Measurements from ENCODE around the gene COG6.

COG6 gene

DNA sequence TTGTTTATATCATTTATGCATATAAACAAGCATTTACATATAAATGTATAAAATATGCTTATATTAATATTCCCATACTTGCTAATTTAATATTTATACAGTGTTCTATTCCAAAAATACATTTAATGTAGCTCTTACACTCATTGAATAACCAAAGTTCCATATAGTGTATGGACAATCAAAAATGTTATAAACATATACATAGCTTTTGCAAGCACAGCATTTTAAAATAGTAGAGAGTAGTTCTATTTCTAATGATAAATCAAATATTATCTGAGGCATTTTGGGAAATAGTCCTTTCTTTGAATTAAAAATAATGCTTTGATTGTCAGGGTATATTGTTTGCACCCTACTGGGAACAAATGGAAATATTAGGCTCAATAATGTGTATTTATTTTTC is 22.5 kb upstream of the COG6 start:
- Histone ChIP-seq H4K91ac (ENCODE audit: low read depth, low read length) (no peak overlapping the region), H3K27ac (ENCODE audit: low read depth, low read length) (no peak overlapping the region), H2BK12ac (ENCODE audit: low read length) (no peak overlapping the region), H3K9me3 (ENCODE audit: insufficient read depth, low read depth, low read length) (no peaks in the 10 kb centered on the region), H2BK120ac (ENCODE audit: insufficient read depth, low read length, poor library complexity) (no peak overlapping the region), H2BK5ac (ENCODE audit: low read depth, low read length, poor library complexity) (no peak overlapping the region), H2AK5ac (ENCODE audit: low read length) (no peak overlapping the region), H3K14ac (ENCODE audit: low read length) (no peak overlapping the region), H3K4me1 (ENCODE audit: control insufficient read depth in 1 of 2, insufficient read depth in 2 of 2, low read length in 2 of 2) (no peaks in the 10 kb centered on the region), H4K12ac (ENCODE audit: low read depth, low read length) (no peak overlapping the region), H3K79me1 (ENCODE audit: low read length) (no peaks in the 10 kb centered on the region), H4K8ac (ENCODE audit: low read depth, low read length) (no peak overlapping the region), H3K27me3 (ENCODE audit: insufficient read depth, low read length) (no peaks in the 10 kb centered on the region), H3K79me2 (ENCODE audit: control insufficient read depth, insufficient read depth, low read length, poor library complexity) (no peaks in the 10 kb centered on the region), H2AFZ (ENCODE audit: insufficient read depth, low read length, poor library complexity) (no peak overlapping the region), H3K23ac (ENCODE audit: low read length) (no peak overlapping the region), H3K36me3 (ENCODE audit: control insufficient read depth in 1 of 2, insufficient read depth in 2 of 2, low read length in 2 of 2) (no peaks in the 10 kb centered on the region), H3K4ac (ENCODE audit: low read depth, low read length) (no peak overlapping the region), H3K4me2 (ENCODE audit: low read length) (no peak overlapping the region), H3K9ac (ENCODE audit: low read length) (no peak overlapping the region), H3K4me3 (ENCODE audit: low read depth, low read length) (no peak overlapping the region), H3K18ac (ENCODE audit: low read length) (no peak overlapping the region)
- no peak for DNase-seq

DNA sequence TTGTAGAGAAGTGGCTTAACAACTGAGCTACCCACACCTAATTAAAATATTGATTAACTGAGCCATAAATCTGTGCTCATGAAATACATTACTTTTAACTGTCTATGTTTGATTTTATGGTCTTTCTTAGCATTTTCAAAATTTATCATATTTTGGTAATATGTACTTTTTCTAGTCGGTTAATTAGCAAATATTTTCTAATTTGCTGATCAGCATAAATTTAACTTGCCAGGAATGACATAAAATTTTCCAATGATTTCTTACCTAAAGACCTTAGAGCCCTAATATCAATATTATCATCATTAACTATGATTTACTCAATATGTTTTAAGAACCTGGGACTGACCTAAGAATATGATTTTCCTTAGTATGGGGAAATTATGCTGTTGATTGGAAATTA is 19.9 kb upstream of the COG6 start:
- Histone ChIP-seq H4K12ac (ENCODE audit: low read depth, low read length) (no peak overlapping the region), H3K27ac (ENCODE audit: low read depth, low read length) (no peak overlapping the region), H3K4me2 (ENCODE audit: low read length) (no peak overlapping the region), H3K9ac (ENCODE audit: low read length) (no peak overlapping the region), H2AFZ (ENCODE audit: insufficient read depth, low read length, poor library complexity) (no peak overlapping the region), H3K79me1 (ENCODE audit: low read length) (no peaks in the 10 kb centered on the region), H2BK120ac (ENCODE audit: insufficient read depth, low read length, poor library complexity) (no peak overlapping the region), H3K23ac (ENCODE audit: low read length) (no peak overlapping the region), H2BK12ac (ENCODE audit: low read length) (no peak overlapping the region), H4K8ac (ENCODE audit: low read depth, low read length) (no peak overlapping the region), H3K4me3 (ENCODE audit: low read depth, low read length) (no peak overlapping the region), H3K18ac (ENCODE audit: low read length) (no peak overlapping the region), H2BK5ac (ENCODE audit: low read depth, low read length, poor library complexity) (no peak overlapping the region), H3K4ac (ENCODE audit: low read depth, low read length) (no peak overlapping the region), H3K14ac (ENCODE audit: low read length) (no peak overlapping the region), H3K27me3 (ENCODE audit: insufficient read depth, low read length) (no peaks in the 10 kb centered on the region), H3K9me3 (ENCODE audit: insufficient read depth, low read depth, low read length) (no peaks in the 10 kb centered on the region), H3K79me2 (ENCODE audit: control insufficient read depth, insufficient read depth, low read length, poor library complexity) (no peaks in the 10 kb centered on the region), H3K4me1 (ENCODE audit: control insufficient read depth in 1 of 2, insufficient read depth in 2 of 2, low read length in 2 of 2) (no peaks in the 10 kb centered on the region), H3K36me3 (ENCODE audit: control insufficient read depth in 1 of 2, insufficient read depth in 2 of 2, low read length in 2 of 2) (no peaks in the 10 kb centered on the region), H4K91ac (ENCODE audit: low read depth, low read length) (no peak overlapping the region), H2AK5ac (ENCODE audit: low read length) (no peak overlapping the region)
- no peak for DNase-seq
- WGBS (ENCODE audit: extremely low coverage, insufficient coverage, insufficient read length) = no CpG with 5 or more reads among the region's 1 CpG

DNA sequence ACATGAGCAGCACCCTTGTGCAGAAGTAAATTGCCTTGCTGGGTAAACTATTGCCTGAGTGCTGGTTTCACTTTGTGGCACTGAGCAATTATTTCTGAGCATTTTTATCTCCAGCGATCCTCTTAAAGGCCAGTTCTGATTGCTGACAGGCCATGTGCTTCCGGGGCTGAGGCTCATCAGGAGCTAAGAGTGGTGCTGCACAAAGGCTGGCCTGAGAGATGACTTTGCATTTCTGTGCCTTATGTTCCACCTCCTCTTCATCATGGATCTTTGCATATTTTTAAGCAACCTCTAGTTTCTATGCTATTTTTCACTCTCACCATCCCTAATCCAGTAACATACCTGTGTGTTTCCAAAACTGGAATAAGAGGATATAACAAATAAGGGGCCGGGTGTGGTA is 17.6 kb upstream of the COG6 start:
- Histone ChIP-seq H3K18ac (ENCODE audit: low read length) (no peak overlapping the region), H3K9ac (ENCODE audit: low read length) (no peak overlapping the region), H3K79me1 (ENCODE audit: low read length) (no peaks in the 10 kb centered on the region), H2BK120ac (ENCODE audit: insufficient read depth, low read length, poor library complexity) (no peak overlapping the region), H3K23ac (ENCODE audit: low read length) (no peak overlapping the region), H4K12ac (ENCODE audit: low read depth, low read length) (no peak overlapping the region), H3K27me3 (ENCODE audit: insufficient read depth, low read length) (no peaks in the 10 kb centered on the region), H3K4ac (ENCODE audit: low read depth, low read length) (no peak overlapping the region), H2AFZ (ENCODE audit: insufficient read depth, low read length, poor library complexity) (no peak overlapping the region), H3K14ac (ENCODE audit: low read length) (no peak overlapping the region), H3K36me3 (ENCODE audit: control insufficient read depth in 1 of 2, insufficient read depth in 2 of 2, low read length in 2 of 2) (no peaks in the 10 kb centered on the region), H2BK5ac (ENCODE audit: low read depth, low read length, poor library complexity) (no peak overlapping the region), H4K91ac (ENCODE audit: low read depth, low read length) (no peak overlapping the region), H3K4me3 (ENCODE audit: low read depth, low read length) (no peak overlapping the region), H2AK5ac (ENCODE audit: low read length) (no peak overlapping the region), H3K79me2 (ENCODE audit: control insufficient read depth, insufficient read depth, low read length, poor library complexity) (no peaks in the 10 kb centered on the region), H3K4me2 (ENCODE audit: low read length) (no peak overlapping the region), H4K8ac (ENCODE audit: low read depth, low read length) (no peak overlapping the region), H2BK12ac (ENCODE audit: low read length) (no peak overlapping the region), H3K27ac (ENCODE audit: low read depth, low read length) (no peak overlapping the region), H3K4me1 (ENCODE audit: control insufficient read depth in 1 of 2, insufficient read depth in 2 of 2, low read length in 2 of 2) (no peaks in the 10 kb centered on the region), H3K9me3 (ENCODE audit: insufficient read depth, low read depth, low read length) (no peaks in the 10 kb centered on the region)
- no CpG with 5 or more reads among the region's 3 CpGs for WGBS (ENCODE audit: extremely low coverage, insufficient coverage, insufficient read length)
- no peak for DNase-seq

DNA sequence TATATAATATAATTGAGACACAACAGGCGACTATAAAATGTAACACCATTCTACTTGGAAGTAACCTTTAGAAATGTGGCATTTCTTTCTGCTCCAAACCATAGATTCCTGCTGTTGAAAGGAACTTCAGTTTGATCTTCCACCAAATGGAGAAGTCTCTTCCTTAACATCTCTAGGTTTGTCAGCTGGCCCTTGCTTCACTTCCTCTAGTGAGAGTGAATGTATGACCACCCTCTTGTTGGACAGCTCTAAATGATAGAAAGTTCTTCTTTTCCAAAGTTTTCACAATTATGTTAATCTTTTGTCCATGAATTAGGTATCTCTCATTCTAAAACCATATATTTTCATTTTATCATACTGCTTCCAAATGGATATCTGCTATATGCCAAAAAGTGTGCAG is 13.8 kb upstream of the COG6 start:
- no CpG with 5 or more reads among the region's 1 CpG for WGBS (ENCODE audit: extremely low coverage, insufficient coverage, insufficient read length)
- Histone ChIP-seq H3K79me2 (ENCODE audit: control insufficient read depth, insufficient read depth, low read length, poor library complexity) (no peaks in the 10 kb centered on the region), H2AFZ (ENCODE audit: insufficient read depth, low read length, poor library complexity) (no peak overlapping the region)

DNA sequence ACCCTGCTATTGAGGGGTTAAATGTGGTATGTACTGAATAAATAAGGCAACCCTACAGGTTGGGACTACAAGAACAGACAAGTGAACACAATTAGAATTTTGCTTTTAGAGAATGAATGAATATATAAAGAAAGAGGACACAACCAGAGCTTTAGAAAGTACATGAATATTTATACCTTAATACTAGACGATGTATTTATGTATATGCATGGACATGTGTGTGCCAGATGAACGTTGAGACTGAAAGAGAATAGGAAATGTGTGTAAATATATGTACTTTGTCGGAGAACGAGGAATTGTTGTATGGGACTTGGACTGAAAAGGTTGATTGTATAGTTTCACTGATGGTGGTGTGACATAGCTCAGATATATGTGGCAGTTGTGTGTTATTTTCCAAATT is 9.3 kb upstream of the COG6 start:
- Histone ChIP-seq H4K8ac (ENCODE audit: low read depth, low read length) (no peak overlapping the region), H2AK5ac (ENCODE audit: low read length) (no peak overlapping the region), H3K23ac (ENCODE audit: low read length) (no peak overlapping the region), H3K4me2 (ENCODE audit: low read length) (no peak overlapping the region), H3K27me3 (ENCODE audit: insufficient read depth, low read length) (no peaks in the 10 kb centered on the region), H2BK12ac (ENCODE audit: low read length) (no peak overlapping the region), H3K9me3 (ENCODE audit: insufficient read depth, low read depth, low read length) (no peaks in the 10 kb centered on the region), H3K9ac (ENCODE audit: low read length) (no peak overlapping the region), H4K12ac (ENCODE audit: low read depth, low read length) (no peak overlapping the region), H3K4ac (ENCODE audit: low read depth, low read length) (no peak overlapping the region), H3K36me3 (ENCODE audit: control insufficient read depth in 1 of 2, insufficient read depth in 2 of 2, low read length in 2 of 2) (no peaks in the 10 kb centered on the region), H3K27ac (ENCODE audit: low read depth, low read length) (no peak overlapping the region), H3K4me3 (ENCODE audit: low read depth, low read length) (no peak overlapping the region), H2AFZ (ENCODE audit: insufficient read depth, low read length, poor library complexity) (no peak overlapping the region), H3K79me1 (ENCODE audit: low read length) (no peaks in the 10 kb centered on the region), H3K18ac (ENCODE audit: low read length) (no peak overlapping the region), H2BK5ac (ENCODE audit: low read depth, low read length, poor library complexity) (no peak overlapping the region), H3K4me1 (ENCODE audit: control insufficient read depth in 1 of 2, insufficient read depth in 2 of 2, low read length in 2 of 2) (no peaks in the 10 kb centered on the region), H4K91ac (ENCODE audit: low read depth, low read length) (no peak overlapping the region), H3K79me2 (ENCODE audit: control insufficient read depth, insufficient read depth, low read length, poor library complexity) (no peaks in the 10 kb centered on the region), H2BK120ac (ENCODE audit: insufficient read depth, low read length, poor library complexity) (no peak overlapping the region), H3K14ac (ENCODE audit: low read length) (no peak overlapping the region)
- DNase-seq = no peak
- 100% methylated on average over 3 of the region's 4 CpGs for WGBS (ENCODE audit: extremely low coverage, insufficient coverage, insufficient read length)

More for the DNA sequence above, 13.8 kb upstream of the COG6 start:
- no peak overlapping the region for H3K23ac ChIP-seq (ENCODE audit: low read length)
- no peak overlapping the region for H3K4me2 ChIP-seq (ENCODE audit: low read length)
- H4K12ac ChIP-seq (ENCODE audit: low read depth, low read length) = no peak overlapping the region
- no peak overlapping the region for H3K27ac ChIP-seq (ENCODE audit: low read depth, low read length)
- no peak overlapping the region for H3K9ac ChIP-seq (ENCODE audit: low read length)
- H3K18ac ChIP-seq (ENCODE audit: low read length) = no peak overlapping the region
- H3K27me3 ChIP-seq (ENCODE audit: insufficient read depth, low read length) = no peaks in the 10 kb centered on the region
- H2BK120ac ChIP-seq (ENCODE audit: insufficient read depth, low read length, poor library complexity) = no peak overlapping the region
- no peak overlapping the region for H4K8ac ChIP-seq (ENCODE audit: low read depth, low read length)
- H3K36me3 ChIP-seq (ENCODE audit: control insufficient read depth in 1 of 2, insufficient read depth in 2 of 2, low read length in 2 of 2) = no peaks in the 10 kb centered on the region
- no peak overlapping the region for H2BK5ac ChIP-seq (ENCODE audit: low read depth, low read length, poor library complexity)
- no peak overlapping the region for H3K14ac ChIP-seq (ENCODE audit: low read length)
- H3K4ac ChIP-seq (ENCODE audit: low read depth, low read length) = no peak overlapping the region
- no peak for DNase-seq
- no peak overlapping the region for H4K91ac ChIP-seq (ENCODE audit: low read depth, low read length)
- H3K4me1 ChIP-seq (ENCODE audit: control insufficient read depth in 1 of 2, insufficient read depth in 2 of 2, low read length in 2 of 2) = no peaks in the 10 kb centered on the region
- H3K79me1 ChIP-seq (ENCODE audit: low read length) = no peaks in the 10 kb centered on the region
- H2BK12ac ChIP-seq (ENCODE audit: low read length) = no peak overlapping the region
- H2AK5ac ChIP-seq (ENCODE audit: low read length) = no peak overlapping the region
- H3K9me3 ChIP-seq (ENCODE audit: insufficient read depth, low read depth, low read length) = no peaks in the 10 kb centered on the region
- H3K4me3 ChIP-seq (ENCODE audit: low read depth, low read length) = no peak overlapping the region

Measured in trophoblast cell (in vitro differentiated cells and primary cell).